ENCODE data around the gene ZCCHC7. TPM values are rescaled to one million over a fixed set of nuclear protein-coding genes. Genes with fewer than 3 reads are reported as not detected.

Gene ZCCHC7
- total and polyA plus RNA-seq, 9 of the 15 experiments (the other 6 are each of a cell fraction or from before 2014, with no cell fraction given) = 34.1 to 68.9 (median 48.8) TPM

GRCh38 chr9:37382161-37382981 lies 262.0 kb downstream of the ZCCHC7 start:
- ChIA-PET CTCF (ENCODE audit: low intra/inter-chr PET ratio) (interaction anchor here (0.6 kb wide), 1 partner anchor 391 kb away, joined by 4 read pairs; no protein-coding TSS in a partner anchor), POLR2A (interaction anchor here (0.6 to 2.1 kb wide), 3 partner anchors 10 to 522 kb away, joined by 3 to 5 read pairs (median 3); no protein-coding TSS in a partner anchor)
- Histone ChIP-seq H2AFZ (ENCODE audit: low read depth, low read length) (peak overlapping the region; percentile 29), H3K4me1 (replicated peaks in 1 of 2; ENCODE audit: control insufficient read depth in 2 of 2, insufficient read depth in 2 of 2, low read length in 2 of 2) (peaks cover 11 to 12% of the 10 kb centered on the region in 2 experiments; a peak in 4 of 5 replicates), H4K20me1 (replicated peaks; ENCODE audit: control insufficient read depth, insufficient read depth, low read length) (no peaks in the 10 kb centered on the region), H3K79me2 (ENCODE audit: control insufficient read depth, insufficient read depth, low read length) (no peaks in the 10 kb centered on the region), H3K27me3 (ENCODE audit: control insufficient read depth in 2 of 2, insufficient read depth in 2 of 2, low read length in 2 of 2) (peaks cover 3 to 11% of the 10 kb centered on the region in 2 experiments; a peak in 3 of 5 replicates), H3K36me3 (ENCODE audit: control insufficient read depth, insufficient read depth, low read length) (no peaks in the 10 kb centered on the region), H3K9me1 (ENCODE audit: control insufficient read depth, insufficient read depth, low read length) (peaks cover 3% of the 10 kb centered on the region), H3K4me2 (ENCODE audit: insufficient read depth, low read length) (peak overlapping the region; percentile 22; the same call in 1 of the 2 replicates), H3K4me3 (no peak overlapping the region), H3K9me3 (replicated peaks; ENCODE audit: control insufficient read depth, insufficient read depth, low read depth, low read length) (peaks cover 8% of the 10 kb centered on the region), H3K27ac (ENCODE audit: extremely low read depth, low read depth, low read length) (peak overlapping the region; percentile 44; the same call in 1 of the 3 replicates), H3K9ac (ENCODE audit: insufficient read depth in 1 of 2, low read depth in 2 of 2, low read length in 2 of 2) (0 out of 4 replicates have a peak overlapping the region, but pooled peaks of 1 of the 2 experiments have one; percentile 9)
- intact Hi-C loops (cut with micrococcal nuclease) (loop anchor here (10.0 kb wide), 1 partner anchor 188 kb away; no protein-coding TSS in a partner anchor), in situ Hi-C loops (cut with MboI) (no loop called here)
- peak; percentile 44 for FAIRE-seq
- DNase-seq (ENCODE audit: extremely low read depth in 1 of 4, low spot score in 3 of 4) = peak in 3 of 4 experiments; percentile 41 to 82 (median 79)
- no TSS peak for BruUV-seq (replicated peaks)
- 20% methylated on average over 14 of the region's 14 CpGs for WGBS (ENCODE audit: insufficient coverage, low coverage, missing lambda C conversion rate)
- peak; percentile 81 for ATAC-seq
- TF ChIP-seq KDM1A (IDR thresholded peaks at IDR 0.05) (peak; percentile 51 to 76; a peak in 3 of 4 replicates), CBFA2T2 (conservative IDR thresholded peaks at IDR 0.05) (peak; percentile 64), ZNF384 (IDR thresholded peaks at IDR 0.05; ENCODE audit: low read depth, low read length) (peak; percentile 73), TAL1 (IDR thresholded peaks at IDR 0.05) (peak; percentile 47; the same call in 1 of the 2 replicates), NCOR1 (IDR thresholded peaks at IDR 0.05) (peak; percentile 62), CBX3 (IDR thresholded peaks at IDR 0.05; ENCODE audit: borderline replicate concordance in 1 of 2, low read length in 2 of 2) (peak; percentile 55 to 93), CREM (IDR thresholded peaks at IDR 0.05; ENCODE audit: low read depth) (0 out of 2 replicates have a peak, but pooled peaks have one; percentile 14), ZNF212 (CRISPR knock-in tag; IDR thresholded peaks at IDR 0.05) (no peak), JUND (IDR thresholded peaks at IDR 0.05; ENCODE audit: borderline replicate concordance, low read depth, low read length) (peak; percentile 10; the same call in 1 of the 2 replicates), JUND (tag; IDR thresholded peaks at IDR 0.05; ENCODE audit: borderline replicate concordance, low read depth, low read length) (no peak), ZNF395 (CRISPR knock-in tag; IDR thresholded peaks at IDR 0.05) (peak; percentile 35; the same call in 1 of the 2 replicates), ADNP (tag; IDR thresholded peaks at IDR 0.05) (peak; percentile 33; the same call in 1 of the 2 replicates), ARNT (IDR thresholded peaks at IDR 0.05) (peak in 1 of 2 experiments; percentile 62; a peak in 1 of 4 replicates), SMARCE1 (IDR thresholded peaks at IDR 0.05) (0 out of 2 replicates have a peak, but pooled peaks have one; percentile 30), TAF7 (tag; IDR thresholded peaks at IDR 0.05) (no peak), DPF2 (IDR thresholded peaks at IDR 0.05) (peak; percentile 62; the same call in 1 of the 2 replicates), TFAP4 (CRISPR knock-in tag; IDR thresholded peaks at IDR 0.05; ENCODE audit: borderline replicate concordance) (no peak), FOXK1 (CRISPR knock-in tag; IDR thresholded peaks at IDR 0.05; ENCODE audit: borderline replicate concordance) (0 out of 2 replicates have a peak, but pooled peaks have one; percentile 19), ZNF785 (CRISPR knock-in tag; IDR thresholded peaks at IDR 0.05) (no peak), POLR3A (IDR thresholded peaks at IDR 0.05; ENCODE audit: borderline replicate concordance, extremely low read depth, insufficient read depth, insufficient read length) (no peak), TRIM24 (IDR thresholded peaks at IDR 0.05) (peak; percentile 30 to 70; a peak in 2 of 4 replicates)
